H9 (cell line): ENCODE measurements around the gene NHERF1. TPM values are rescaled to one million over a fixed set of nuclear protein-coding genes. Genes with fewer than 3 reads are reported as not detected.

Source experiments
- DNase-seq: peaks from one replicate; pipeline ENCODE4 v3.0.0-alpha.2; 2017
- H2AFZ ChIP-seq: one replicate; pipeline ENCODE4 v1.6.1; 2013; ENCODE audit warnings: mild to moderate bottlenecking, low read length, control low read depth, moderate library complexity
- H2AK5ac ChIP-seq: 2 replicates; pipeline ENCODE4 v1.6.1; 2013; ENCODE audit warnings: low read length, control low read depth, mixed read lengths; ENCODE audit not compliant: insufficient read length
- H2BK120ac ChIP-seq: one replicate; pipeline ENCODE4 v1.6.1; 2013; ENCODE audit warnings: low read depth, mild to moderate bottlenecking, low read length, control low read depth, inconsistent platforms; ENCODE audit not compliant: poor library complexity, severe bottlenecking
- H2BK12ac ChIP-seq: 2 replicates; pipeline ENCODE4 v1.6.1; 2013; ENCODE audit warnings: low read length, control low read depth, mixed read lengths, low read depth; ENCODE audit not compliant: insufficient read length
- H2BK15ac ChIP-seq: 2 replicates; pipeline ENCODE4 v1.6.1; 2013; ENCODE audit warnings: low read depth, low read length, control low read depth
- H2BK20ac ChIP-seq: one replicate; pipeline ENCODE4 v1.6.1; 2013; ENCODE audit warnings: low read depth, mild to moderate bottlenecking, low read length, control low read depth, inconsistent platforms; ENCODE audit not compliant: poor library complexity, severe bottlenecking
- H2BK5ac ChIP-seq: 2 replicates; pipeline ENCODE4 v1.6.1; 2013; ENCODE audit warnings: low read length, control low read depth, mixed read lengths; ENCODE audit not compliant: insufficient read length
- H3K14ac ChIP-seq: 2 replicates; pipeline ENCODE4 v1.6.1; 2013; ENCODE audit warnings: low read length, control low read depth; ENCODE audit not compliant: insufficient read depth
- H3K18ac ChIP-seq: 2 replicates; pipeline ENCODE4 v1.6.1; 2013; ENCODE audit warnings: low read depth, mild to moderate bottlenecking, mixed read lengths, low read length, control low read depth; ENCODE audit not compliant: insufficient read length
- H3K23ac ChIP-seq: 2 replicates; pipeline ENCODE4 v1.6.1; 2013; ENCODE audit warnings: low read length, control low read depth, mixed read lengths, low read depth; ENCODE audit not compliant: insufficient read length
- H3K23me2 ChIP-seq: 2 replicates; pipeline ENCODE4 v1.6.1; 2013; ENCODE audit warnings: low read depth, mild to moderate bottlenecking, mixed read lengths, low read length, control low read depth; ENCODE audit not compliant: insufficient read length, poor library complexity, severe bottlenecking
- H3K27ac ChIP-seq: 2 replicates; pipeline ENCODE4 v1.5.1; 2013; ENCODE audit warnings: low read length, control low read depth, mixed read lengths, low read depth; ENCODE audit not compliant: insufficient read length
- H3K27me3 ChIP-seq: 2 replicates; pipeline ENCODE4 v1.6.1; 2013; ENCODE audit warnings: low read length, control low read depth, inconsistent platforms; ENCODE audit not compliant: insufficient read depth
- H3K4ac ChIP-seq: 2 replicates; pipeline ENCODE4 v1.6.1; 2013; ENCODE audit warnings: low read depth, mild to moderate bottlenecking, control low read depth, inconsistent platforms, low read length, moderate library complexity
- H3K4me1 ChIP-seq: 2 replicates; pipeline ENCODE4 v1.6.1; 2013; ENCODE audit warnings: low read length, control low read depth, inconsistent platforms; ENCODE audit not compliant: insufficient read depth
- H3K4me2 ChIP-seq: 2 replicates; pipeline ENCODE4 v1.6.1; 2013; ENCODE audit warnings: low read length, control low read depth, mixed read lengths; ENCODE audit not compliant: insufficient read length, insufficient read depth
- H3K56ac ChIP-seq: 2 replicates; pipeline ENCODE4 v1.6.1; 2013; ENCODE audit warnings: low read depth, mild to moderate bottlenecking, mixed read lengths, low read length, control low read depth; ENCODE audit not compliant: insufficient read length
- H3K79me1 ChIP-seq: 2 replicates; pipeline ENCODE4 v1.6.1; 2013; ENCODE audit warnings: low read depth, mild to moderate bottlenecking, moderate library complexity, low read length, control low read depth, inconsistent platforms; ENCODE audit not compliant: insufficient read depth, poor library complexity, severe bottlenecking
- H3K79me2 ChIP-seq: 2 replicates; pipeline ENCODE4 v1.6.1; 2013; ENCODE audit warnings: low read length, control low read depth, inconsistent platforms; ENCODE audit not compliant: insufficient read depth
- H3K9ac ChIP-seq: 2 replicates; pipeline ENCODE4 v1.6.1; 2013; ENCODE audit warnings: low read length, control low read depth, mixed read lengths; ENCODE audit not compliant: insufficient read length; ENCODE audit errors: extremely low read depth
- H3K9me3 ChIP-seq: one replicate; pipeline ENCODE4 v1.6.1; 2013; ENCODE audit warnings: low read depth, low read length, inconsistent platforms; ENCODE audit not compliant: control insufficient read depth
- H3T11ph ChIP-seq: one replicate; pipeline ENCODE4 v1.6.1; 2013; ENCODE audit warnings: mild to moderate bottlenecking, low read length, control low read depth, inconsistent platforms
- H4K20me1 ChIP-seq: one replicate; pipeline ENCODE4 v1.6.1; 2013; ENCODE audit not compliant: control insufficient read depth, insufficient read length, insufficient read depth
- H4K5ac ChIP-seq: 2 replicates; pipeline ENCODE4 v1.6.1; 2013; ENCODE audit warnings: low read depth, mild to moderate bottlenecking, mixed read lengths, low read length, control low read depth; ENCODE audit not compliant: insufficient read length
- H4K8ac ChIP-seq: replicated peaks from 2 replicates; pipeline ENCODE4 v1.6.1; 2013; ENCODE audit warnings: low read length, control low read depth, mixed read lengths, low read depth; ENCODE audit not compliant: insufficient read length
- H4K91ac ChIP-seq: 2 replicates; pipeline ENCODE4 v1.6.1; 2013; ENCODE audit warnings: low read depth, mild to moderate bottlenecking, moderate library complexity, mixed read lengths, low read length, control low read depth; ENCODE audit not compliant: insufficient read length
- H3K27ac Mint-ChIP-seq, 3 experiments: 2 replicates in 2 of 3; 3 replicates in 1 of 3; pipeline ENCODE4 v1.8.0; 2020 to 2021; ENCODE audit warnings: mixed read lengths in 3 of 3, mild to moderate bottlenecking in 1 of 3, moderate library complexity in 1 of 3
- H3K27me3 Mint-ChIP-seq: 2 replicates; pipeline ENCODE4 v1.8.0; 2021; ENCODE audit warnings: low read depth, mild to moderate bottlenecking, moderate library complexity, mixed read lengths
- H3K36me3 Mint-ChIP-seq, 3 experiments: 2 replicates in 2 of 3; 3 replicates in 1 of 3; pipeline ENCODE4 v1.8.0; 2020 to 2021; ENCODE audit warnings: low read depth in 3 of 3, mixed read lengths in 3 of 3; ENCODE audit not compliant: insufficient read depth in 1 of 3
- H3K4me1 Mint-ChIP-seq, 2 experiments: 2 replicates each; pipeline ENCODE4 v1.8.0; 2020; ENCODE audit warnings: mixed read lengths in 2 of 2
- H3K4me3 Mint-ChIP-seq, 2 experiments: 2 replicates in 1 of 2; 3 replicates in 1 of 2; pipeline ENCODE4 v1.8.0; 2020 to 2021; ENCODE audit warnings: mild to moderate bottlenecking in 2 of 2, mixed read lengths in 2 of 2, moderate library complexity in 1 of 2
- H3K9me3 Mint-ChIP-seq, 2 experiments: 2 replicates in 1 of 2; 3 replicates in 1 of 2; pipeline ENCODE4 v1.8.0; 2020; ENCODE audit warnings: mild to moderate bottlenecking in 2 of 2, mixed read lengths in 2 of 2, moderate library complexity in 1 of 2
- CTCF ChIP-seq: fragments of 200-600 bp; sonication (generic); conservative IDR thresholded peaks from 3 replicates; pipeline ENCODE4 v1.8.0; 2021; ENCODE audit warnings: antibody characterized with exemption, mild to moderate bottlenecking
- WGBS: extraction: QIAGEN DNeasy Blood & Tissue Kit; methylation state at CpG from one replicate; pipeline ENCODE4 v1.1.7; 2013; ENCODE audit warnings: missing lambda C conversion rate, low lambda C conversion rate, mixed read lengths; ENCODE audit not compliant: insufficient read length; ENCODE audit errors: extremely low coverage; 5-methylcytosine and 5-hydroxymethylcytosine counted together
- total RNA-seq: library from RNA; stranded (reverse); gene quantifications from 2 replicates; pipeline ENCODE4 v1.2.1, GENCODE V29; 2021

The NHERF1 gene
- total RNA-seq, 1 experiment from 2014 or later, result 74.4 TPM

GRCh38 chr17:74761419-74761818, 13.0 kb downstream of the NHERF1 start:
- Histone ChIP-seq H3K4me1 (peaks cover 11% of the 10 kb centered on the region; the same call in 1 of the 2 replicates), H3K23ac (no peak overlapping the region), H3K9ac (no peak overlapping the region), H3K79me2 (no peaks in the 10 kb centered on the region; the same call in 1 of the 2 replicates), H2AFZ (no peak overlapping the region), H4K20me1 (no peaks in the 10 kb centered on the region), H3K56ac (no peak overlapping the region), H3K18ac (no peak overlapping the region), H2BK15ac (no peak overlapping the region), H3K9me3 (no peaks in the 10 kb centered on the region), H4K91ac (no peak overlapping the region), H3K27ac (no peak overlapping the region), H2BK5ac (no peak overlapping the region), H3K27me3 (no peaks in the 10 kb centered on the region), H3K4ac (no peak overlapping the region), H2AK5ac (no peak overlapping the region), H3K4me2 (no peak overlapping the region), H3K79me1 (peaks cover 3% of the 10 kb centered on the region), H2BK20ac (no peak overlapping the region), H4K5ac (no peak overlapping the region), H2BK12ac (no peak overlapping the region), H3K14ac (no peak overlapping the region), H3K23me2 (no peaks in the 10 kb centered on the region), H4K8ac (no peak overlapping the region), H2BK120ac (no peak overlapping the region), H3T11ph (no peak overlapping the region)
- no peak for DNase-seq
- TF ChIP-seq CTCF, result no peak
- Mint-ChIP-seq H3K27ac (peak overlapping the region in 2 of 3 experiments; percentile 29 to 78; a peak in 3 of 7 replicates), H3K27me3 (no peaks in the 10 kb centered on the region), H3K4me1 (peaks cover 53 to 75% of the 10 kb centered on the region in 2 experiments), H3K9me3 (no peaks in the 10 kb centered on the region), H3K36me3 (peaks cover 6 to 11% (median 10%) of the 10 kb centered on the region in 3 experiments; a peak in 6 of 7 replicates), H3K4me3 (no peak overlapping the region)
- no CpG with 5 or more reads among the region's 5 CpGs for WGBS
